Stimulated activated CD4-positive, alpha-beta T cell treated with anti-CD3 and anti-CD28 coated beads, TNF-alpha, amount 100 ng/mL, for 4 hours (primary cell): ENCODE measurements around the gene PDZRN3.

ENCODE experiments used
- DNase-seq, 3 experiments: peaks; one replicate each; pipeline ENCODE4 v3.0.0-alpha.2; 2020; ENCODE audit warnings: low read depth in 3 of 3

Gene PDZRN3

GRCh38 chr3:73453666-73454065 lies 171.1 kb downstream of the PDZRN3 start:
- DNase-seq = no peak

GRCh38 chr3:73452729-73453128 lies 172.0 kb downstream of the PDZRN3 start:
- DNase-seq = no peak

GRCh38 chr3:73451301-73451944 lies 173.3 kb downstream of the PDZRN3 start:
- DNase-seq = no peak

- no peak for DNase-seq
These were observed 175.0 kb downstream of the PDZRN3 start for GRCh38 chr3:73449774-73450173.

- no peak for DNase-seq
These were observed 175.9 kb downstream of the PDZRN3 start for GRCh38 chr3:73448761-73449301.

- DNase-seq = no peak
These were observed 176.7 kb downstream of the PDZRN3 start for GRCh38 chr3:73448041-73448440.

GRCh38 chr3:73447111-73447510 lies 177.6 kb downstream of the PDZRN3 start:
- DNase-seq = no peak

- no peak for DNase-seq
These were observed 178.2 kb downstream of the PDZRN3 start for GRCh38 chr3:73446467-73447110.

- DNase-seq = no peak
These were observed 181.9 kb downstream of the PDZRN3 start for GRCh38 chr3:73442886-73443285.

- no peak for DNase-seq
These were observed 182.6 kb downstream of the PDZRN3 start for GRCh38 chr3:73442152-73442551.

GRCh38 chr3:73437828-73438227 lies 186.9 kb downstream of the PDZRN3 start:
- DNase-seq = no peak

GRCh38 chr3:73435055-73435454 lies 189.7 kb downstream of the PDZRN3 start:
- no peak for DNase-seq

- DNase-seq = no peak
These were observed 191.1 kb downstream of the PDZRN3 start for GRCh38 chr3:73433687-73434086.

- DNase-seq = no peak
These were observed 191.7 kb downstream of the PDZRN3 start for GRCh38 chr3:73433079-73433478.

- DNase-seq = no peak
These were observed 192.1 kb downstream of the PDZRN3 start for GRCh38 chr3:73432706-73433032.

GRCh38 chr3:73432023-73432705 lies 192.6 kb downstream of the PDZRN3 start:
- DNase-seq = no peak

GRCh38 chr3:73431183-73431900 lies 193.4 kb downstream of the PDZRN3 start:
- no peak for DNase-seq

GRCh38 chr3:73427048-73427706 lies 197.6 kb downstream of the PDZRN3 start:
- DNase-seq = no peak

- no peak for DNase-seq
These were observed 198.1 kb downstream of the PDZRN3 start for GRCh38 chr3:73426606-73427005.

GRCh38 chr3:73423116-73423515 lies 201.6 kb downstream of the PDZRN3 start:
- DNase-seq = no peak

GRCh38 chr3:73422571-73422970 lies 202.2 kb downstream of the PDZRN3 start:
- DNase-seq = no peak

GRCh38 chr3:73419942-73420341 lies 204.8 kb downstream of the PDZRN3 start:
- no peak for DNase-seq
